CD4-positive, alpha-beta T cell treated with Interleukin-1 beta for 1 hour (primary cell): ENCODE results near the gene LHFPL5.
A peak's percentile ranks its signal among the peaks of the same experiment; 100 is the strongest.

Experiments used
- DNase-seq, 2 donors: peaks; one replicate each; pipeline ENCODE4 v3.0.0-alpha.2; 2020 to 2022

LHFPL5 gene

GRCh38 chr6:35804996-35805736 lies at the start of gene LHFPL5:
TSS of gene LHFPL5 (plus strand) at chr6:35805352. CDS start at chr6:35805671, 319 bp downstream.
- peak in 1 of 2 donors; percentile 35 for DNase-seq

DNA sequence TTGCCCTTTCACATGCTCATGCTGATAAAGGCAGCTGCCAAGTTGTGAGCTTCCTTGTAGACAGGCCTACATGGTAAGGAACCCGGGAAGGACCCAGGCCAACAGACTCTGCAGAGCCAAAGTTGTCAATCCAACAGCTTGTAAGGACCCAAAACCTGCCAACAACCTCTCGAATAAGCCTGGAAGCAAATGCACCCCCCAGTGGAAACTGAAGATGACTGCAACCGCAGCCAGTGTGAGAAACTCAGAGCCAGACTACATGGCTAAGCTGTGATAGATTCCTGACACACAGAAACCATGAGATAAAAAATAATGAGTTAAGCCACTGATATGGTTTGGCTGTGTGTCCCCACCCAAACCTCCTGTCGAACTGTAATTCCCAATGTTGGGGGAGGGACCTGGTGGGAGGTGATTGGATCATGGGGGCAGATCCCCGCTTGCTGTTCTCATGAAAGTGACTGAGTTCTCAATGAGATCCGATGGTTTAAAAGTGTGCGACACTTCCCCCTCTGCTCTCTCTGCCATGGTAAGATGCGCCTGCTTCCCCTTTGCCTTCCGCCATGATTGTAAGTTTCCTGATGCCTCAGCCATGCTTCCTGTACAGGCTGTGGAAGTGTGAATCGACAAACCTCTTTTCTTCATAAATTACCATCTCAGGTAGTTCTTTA lies 47.6 kb upstream of the LHFPL5 start:
- no peak for DNase-seq

DNA sequence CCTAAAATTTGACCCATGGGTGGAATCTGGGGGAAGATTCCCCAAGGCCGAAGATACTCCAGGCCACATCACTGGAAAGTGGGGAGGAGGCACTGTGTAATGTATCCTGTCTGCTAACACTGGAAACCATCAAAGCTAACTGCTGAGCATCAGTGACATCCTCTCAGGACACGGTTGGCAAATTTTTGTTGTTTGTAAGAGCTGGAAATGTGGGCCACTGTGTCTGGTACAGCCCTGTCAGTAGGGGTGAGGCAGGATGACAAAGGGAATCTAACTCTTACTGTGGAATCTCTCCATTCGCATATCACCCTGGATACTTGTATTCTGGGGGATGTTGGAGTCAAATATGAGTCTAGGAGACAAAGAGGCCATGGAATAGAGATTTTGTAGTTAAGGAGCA lies 45.7 kb upstream of the LHFPL5 start:
- DNase-seq = no peak

GRCh38 chr6:35765739-35766138 lies 39.4 kb upstream of the LHFPL5 start:
- DNase-seq = no peak

GRCh38 chr6:35769211-35769610 lies 35.9 kb upstream of the LHFPL5 start:
- no peak for DNase-seq

GRCh38 chr6:35771343-35771627 lies 33.9 kb upstream of the LHFPL5 start:
- DNase-seq = no peak

GRCh38 chr6:35774116-35774794 lies 30.9 kb upstream of the LHFPL5 start:
- DNase-seq = no peak

DNA sequence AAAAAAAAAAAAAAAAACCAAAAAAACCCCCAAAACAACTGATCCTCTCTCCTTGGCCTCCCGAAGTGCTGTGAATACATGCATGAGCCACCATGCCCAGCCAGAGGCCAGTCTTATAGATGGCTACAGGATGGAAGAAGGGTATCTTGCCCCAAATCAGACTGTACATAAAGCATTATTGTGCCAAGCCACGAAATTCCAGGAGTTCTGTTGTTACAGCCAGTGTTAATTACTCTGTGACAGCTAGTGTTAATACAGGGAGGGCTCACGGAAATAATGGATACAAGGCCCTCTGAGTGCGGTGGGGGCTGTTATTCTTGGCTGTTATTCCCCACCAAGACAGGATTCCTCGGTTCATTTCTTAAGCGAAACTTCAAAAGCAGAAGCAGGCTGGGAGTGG lies 30.1 kb upstream of the LHFPL5 start:
- no peak for DNase-seq

GRCh38 chr6:35776364-35777215 lies 28.6 kb upstream of the LHFPL5 start, which contains the start of gene CLPSL2:
TSS of gene CLPSL2 (plus strand) at chr6:35776598. CDS start at chr6:35776619, 21 bp downstream.
- DNase-seq = no peak

DNA sequence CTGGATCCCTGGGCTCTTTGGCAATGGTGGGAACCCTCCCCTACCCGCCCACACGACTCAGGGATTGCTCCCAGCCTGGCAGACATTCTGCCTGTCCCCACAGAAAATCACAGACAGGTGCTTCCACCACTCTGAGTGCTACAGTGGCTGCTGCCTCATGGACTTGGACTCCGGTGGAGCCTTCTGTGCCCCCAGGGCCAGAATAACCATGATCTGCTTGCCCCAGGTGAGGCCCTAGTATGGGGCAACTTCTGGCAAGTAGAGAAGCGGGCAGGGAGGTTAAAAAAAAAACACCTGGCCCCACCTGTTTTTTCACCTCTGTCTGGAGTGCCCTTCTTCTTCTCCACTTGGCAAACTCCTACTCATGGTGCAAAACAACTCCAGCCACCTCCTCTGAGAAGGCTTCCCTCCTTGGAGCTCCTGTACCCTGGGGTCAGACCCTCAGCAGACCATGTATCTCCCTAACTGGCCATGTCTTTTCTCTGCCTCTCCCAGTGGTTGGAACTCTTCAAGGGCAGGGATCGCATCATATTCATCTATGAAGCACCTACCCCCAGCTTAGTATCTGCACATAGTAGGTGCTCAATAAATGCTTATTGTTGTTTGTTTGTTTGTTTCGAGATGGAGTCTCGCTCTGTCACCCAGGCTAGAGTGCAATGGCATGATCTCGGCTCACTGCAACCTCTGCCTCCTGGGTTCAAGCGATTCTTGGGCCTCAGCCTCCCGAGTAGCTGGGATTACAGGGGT lies 27.6 kb upstream of the LHFPL5 start:
- DNase-seq = no peak

GRCh38 chr6:35778437-35778836 lies 26.7 kb upstream of the LHFPL5 start:
- no peak for DNase-seq

GRCh38 chr6:35780719-35781118 lies 24.4 kb upstream of the LHFPL5 start, which contains the start of gene CLPSL1:
TSS of gene CLPSL1 (plus strand) at chr6:35781019. CDS start at chr6:35781111, 92 bp downstream.
- no peak for DNase-seq

DNA sequence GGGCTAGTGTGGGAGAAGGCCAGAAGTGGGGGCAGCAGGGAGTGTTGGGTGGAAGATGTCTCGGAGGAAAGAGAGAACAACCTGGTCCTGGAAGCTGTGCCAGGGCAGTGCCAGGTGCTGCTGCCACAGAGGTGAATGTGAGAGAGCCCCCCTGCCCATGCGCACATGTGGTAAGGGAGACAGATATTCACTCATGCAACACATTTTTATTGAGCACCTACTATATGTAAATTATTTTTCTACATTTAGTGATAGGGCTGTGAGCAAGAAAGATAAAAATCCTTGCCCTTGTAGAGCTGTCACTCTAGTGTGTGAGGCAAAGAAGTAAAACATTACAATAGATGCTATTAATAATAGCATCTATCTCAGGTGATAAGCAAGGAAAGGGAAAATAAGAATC lies 23.9 kb upstream of the LHFPL5 start:
- DNase-seq = no peak

GRCh38 chr6:35782424-35782823 lies 22.7 kb upstream of the LHFPL5 start:
- no peak for DNase-seq

DNA sequence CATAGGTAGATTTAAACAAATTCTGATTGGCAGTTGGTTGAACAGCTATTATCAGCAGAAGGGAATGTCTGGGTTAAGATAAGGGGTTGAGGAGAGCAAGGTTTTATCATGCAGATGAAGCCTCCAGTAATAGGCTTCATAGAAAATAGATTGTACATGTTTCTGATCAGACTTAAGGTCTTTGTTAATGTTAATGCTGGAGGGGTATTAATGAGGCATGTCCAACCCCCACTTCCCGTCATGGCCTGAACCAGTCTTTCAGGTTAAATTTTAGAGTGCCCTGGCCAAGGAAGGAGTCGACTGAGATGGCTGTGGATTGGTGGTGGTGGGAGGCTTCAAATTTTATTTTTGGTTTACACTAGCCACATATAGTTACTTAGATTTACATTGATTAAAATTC lies 21.0 kb upstream of the LHFPL5 start:
- DNase-seq = no peak

- DNase-seq = no peak
These were observed 18.9 kb upstream of the LHFPL5 start for GRCh38 chr6:35786272-35786671.

DNA sequence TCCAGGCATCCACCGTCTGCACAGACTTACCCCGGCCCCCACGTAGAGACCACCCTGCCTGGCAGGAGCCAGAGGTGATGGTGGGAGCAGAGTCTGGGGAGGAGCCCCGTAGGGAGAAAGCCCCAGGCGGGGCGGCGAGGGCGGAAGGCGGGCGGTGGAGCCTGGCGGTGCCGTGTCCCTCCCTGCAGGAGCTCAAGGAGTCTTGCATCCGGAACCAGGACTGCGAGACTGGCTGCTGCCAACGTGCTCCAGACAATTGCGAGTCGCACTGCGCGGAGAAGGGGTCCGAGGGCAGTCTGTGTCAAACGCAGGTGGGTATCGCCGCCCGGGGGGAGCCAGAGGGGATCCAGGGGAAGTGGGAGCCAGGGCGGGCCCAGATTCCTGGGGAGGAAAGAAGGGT lies 18.3 kb upstream of the LHFPL5 start:
- no peak for DNase-seq

DNA sequence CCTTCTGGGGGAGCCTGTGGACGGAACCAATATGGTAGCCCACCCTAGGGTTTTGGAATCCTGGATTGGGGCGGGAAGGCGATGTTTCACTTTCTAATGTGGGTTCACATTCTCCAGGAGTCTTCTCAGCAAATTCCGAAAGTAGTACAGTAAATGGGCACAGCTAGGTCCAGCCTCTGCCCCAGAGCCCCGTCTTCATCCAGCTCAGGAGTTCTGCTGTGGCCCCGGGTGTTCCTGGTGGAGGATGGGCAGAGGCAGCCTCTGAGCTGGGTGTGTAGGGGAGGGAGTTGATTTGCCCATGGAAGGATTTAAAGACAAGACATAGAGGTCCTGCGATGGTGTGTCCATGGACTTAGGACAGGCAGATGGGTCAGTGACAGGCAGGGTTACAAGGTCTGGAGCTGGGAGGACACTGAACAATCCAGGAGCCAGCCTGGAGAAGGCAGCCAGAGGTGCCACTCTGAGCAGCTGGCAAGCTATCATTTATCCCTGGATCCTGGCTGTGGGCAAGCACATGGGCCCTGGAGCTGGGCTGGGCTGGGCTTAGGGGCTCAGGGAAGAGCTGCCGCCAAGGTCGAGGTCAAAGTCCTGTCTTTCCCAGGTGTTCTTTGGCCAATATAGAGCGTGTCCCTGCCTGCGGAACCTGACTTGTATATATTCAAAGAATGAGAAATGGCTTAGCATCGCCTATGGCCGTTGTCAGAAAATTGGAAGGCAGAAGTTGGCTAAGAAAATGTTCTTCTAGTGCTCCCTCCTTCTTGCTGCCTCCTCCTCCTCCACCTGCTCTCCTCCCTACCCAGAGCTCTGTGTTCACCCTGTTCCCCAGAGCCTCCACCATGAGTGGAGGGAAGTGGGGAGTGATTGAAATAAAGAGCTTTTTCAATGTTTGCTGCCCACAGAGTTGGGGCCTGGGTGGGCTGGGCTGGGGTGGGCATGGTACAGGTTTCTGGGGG lies 17.6 kb upstream of the LHFPL5 start:
- no peak for DNase-seq

GRCh38 chr6:35788423-35788982 lies 16.6 kb upstream of the LHFPL5 start:
- DNase-seq = no peak

DNA sequence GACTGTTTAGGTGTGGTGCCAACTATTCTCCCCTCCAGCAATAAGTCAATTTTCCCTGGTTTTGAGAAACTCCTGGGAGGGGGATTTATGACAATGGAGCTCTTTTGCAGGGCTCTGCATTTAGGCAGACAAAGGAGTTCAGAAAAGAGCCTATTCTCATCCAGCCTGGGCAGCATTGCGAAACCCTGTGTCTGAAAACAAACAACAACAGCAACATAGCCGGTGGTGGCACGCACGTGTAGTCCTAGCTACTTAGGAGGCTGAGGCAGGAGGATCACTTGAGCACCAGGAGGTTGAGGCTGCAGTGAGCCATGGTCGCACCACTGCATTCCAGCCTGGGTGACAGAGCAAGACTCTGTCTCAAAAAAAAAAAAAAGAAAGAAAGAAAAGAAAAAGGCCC lies 14.5 kb upstream of the LHFPL5 start:
- no peak for DNase-seq
